Stimulated activated CD4-positive, alpha-beta T cell treated with anti-CD3 and anti-CD28 coated beads, Interleukin-4, amount 100 ng/mL, for 1 hour (primary cell): ENCODE data around the gene UNC50.

Experiments
- DNase-seq: peaks from one replicate; pipeline ENCODE4 v3.0.0-alpha.2; 2020

UNC50 gene, protein sequence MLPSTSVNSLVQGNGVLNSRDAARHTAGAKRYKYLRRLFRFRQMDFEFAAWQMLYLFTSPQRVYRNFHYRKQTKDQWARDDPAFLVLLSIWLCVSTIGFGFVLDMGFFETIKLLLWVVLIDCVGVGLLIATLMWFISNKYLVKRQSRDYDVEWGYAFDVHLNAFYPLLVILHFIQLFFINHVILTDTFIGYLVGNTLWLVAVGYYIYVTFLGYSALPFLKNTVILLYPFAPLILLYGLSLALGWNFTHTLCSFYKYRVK

DNA sequence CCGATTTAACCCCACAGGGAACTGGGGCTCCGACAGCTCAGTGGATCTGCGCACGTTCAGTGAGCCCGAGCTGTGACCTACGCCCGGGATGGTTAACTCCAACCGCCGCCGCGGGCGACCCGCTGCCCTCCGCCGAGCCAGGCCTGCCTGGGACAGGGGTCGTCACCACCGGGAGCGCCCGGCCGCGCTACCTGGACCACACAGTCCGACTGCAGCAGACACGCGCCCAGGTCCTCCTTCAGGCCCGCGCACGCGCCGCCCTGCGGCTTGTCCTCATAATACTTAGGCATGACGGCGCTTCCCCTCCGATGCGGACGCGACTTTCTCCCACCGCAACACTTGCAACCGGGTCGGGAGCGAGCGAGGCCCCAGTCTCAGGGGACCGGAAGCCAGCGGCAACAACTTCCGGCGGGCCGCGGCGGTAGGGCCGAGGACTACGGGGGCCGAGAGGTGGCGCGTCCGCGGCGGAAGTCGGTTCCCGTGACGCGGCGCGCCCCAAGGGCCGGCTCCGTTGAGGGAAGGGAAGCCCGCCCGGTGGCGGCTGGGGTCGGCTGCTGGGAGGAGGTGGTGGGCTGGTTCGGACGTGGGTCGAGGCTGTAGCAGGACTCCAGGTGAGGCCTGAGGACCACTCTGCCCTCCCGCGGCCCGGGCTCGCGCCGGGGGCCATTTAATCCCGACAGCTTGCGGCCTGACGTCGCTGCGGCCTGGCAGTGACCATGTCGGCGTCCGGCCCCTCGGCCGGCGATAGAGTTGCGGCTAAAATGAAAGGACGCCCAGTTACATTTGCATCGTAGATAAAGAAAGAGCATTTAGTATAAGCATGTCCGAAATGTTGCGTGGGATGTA is at the start of gene UNC50, which contains the start of gene COA5:
TSS of gene UNC50 (plus strand) at position 474 of the 846 bp plus-strand sequence. CDS start 1,171 bp downstream, outside the sequence.
TSS of gene COA5 (minus strand) at position 397 of the 846 bp plus-strand sequence. CDS start at position 290, 107 bp downstream.
- peak; percentile 92 for DNase-seq

DNA sequence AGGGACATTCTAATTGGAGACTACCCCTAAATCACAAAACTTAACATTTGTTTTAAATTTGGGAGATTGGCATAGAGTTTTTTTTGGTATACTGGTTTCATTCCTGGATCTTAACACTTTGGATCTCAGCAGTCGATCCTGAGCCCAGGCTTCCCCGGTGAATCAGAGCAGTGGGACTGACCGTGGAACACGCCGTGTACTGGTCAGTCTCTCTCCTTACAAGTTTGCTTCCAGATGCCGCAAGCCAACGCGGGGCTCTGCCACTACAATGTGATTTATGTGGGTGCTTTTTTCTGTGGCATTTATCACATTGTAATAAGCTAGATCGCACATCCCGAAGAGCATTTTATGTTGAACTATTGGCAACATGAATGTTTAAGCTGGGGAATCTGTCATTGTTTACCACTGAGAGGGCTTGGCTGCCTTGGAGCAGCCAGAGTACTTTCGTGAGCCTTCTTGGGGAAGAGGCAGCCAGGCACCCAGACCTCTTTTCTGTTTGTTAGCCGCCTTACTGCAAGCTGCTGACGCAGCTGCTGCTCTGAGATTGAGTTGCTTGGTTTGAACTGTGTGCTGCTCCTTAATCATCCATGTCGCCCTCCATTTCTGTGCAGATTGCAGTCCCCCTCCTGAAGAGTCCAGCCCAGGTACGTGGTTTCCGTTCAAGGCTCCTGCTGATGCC is 49.4 kb upstream of the UNC50 start:
- no peak for DNase-seq

DNA sequence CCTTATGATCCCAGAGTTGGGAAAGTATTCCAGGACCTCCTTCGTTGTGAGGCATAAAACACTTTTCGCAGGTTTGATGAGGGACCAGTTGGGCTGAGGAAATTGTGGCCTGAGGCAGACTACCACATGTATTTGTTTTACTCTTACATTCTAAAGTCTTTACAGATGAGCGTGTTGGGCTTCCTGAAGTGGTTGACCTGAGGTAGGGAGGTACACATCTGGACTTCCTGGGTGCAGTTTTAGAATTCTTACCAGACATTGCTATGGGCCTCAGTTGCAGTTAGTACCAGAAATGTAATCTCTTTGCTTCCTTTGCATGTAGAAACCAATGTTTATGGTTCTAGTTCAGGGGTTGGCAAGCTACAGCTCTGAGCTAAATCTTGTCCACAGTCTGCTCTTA is 48.8 kb upstream of the UNC50 start:
- DNase-seq: no peak

DNA sequence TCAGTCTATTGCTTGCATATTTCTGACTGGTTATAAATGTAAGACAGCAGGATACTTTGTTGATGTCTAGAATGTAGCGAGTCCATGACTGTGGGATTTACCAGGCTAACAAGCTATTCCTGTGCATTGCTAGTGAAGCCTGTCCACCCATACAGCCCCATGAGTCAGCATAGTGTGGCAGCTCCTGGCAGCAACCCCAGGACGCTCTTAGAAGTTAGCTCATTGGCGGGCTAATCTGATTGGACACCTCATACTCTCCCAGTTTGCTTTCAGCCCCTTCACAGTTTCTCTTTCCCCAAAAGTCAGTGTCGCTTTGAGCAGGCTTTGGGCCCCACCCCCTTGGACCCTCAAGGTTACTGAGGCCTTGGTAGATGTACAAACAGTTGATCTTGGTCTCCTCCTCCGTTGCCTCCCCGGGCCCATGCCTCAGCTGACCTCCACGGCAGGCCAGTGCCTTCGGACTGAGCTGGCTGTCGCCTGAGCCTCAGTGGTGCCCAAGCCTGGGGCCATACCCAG is 48.1 kb upstream of the UNC50 start:
- DNase-seq: no peak

DNA sequence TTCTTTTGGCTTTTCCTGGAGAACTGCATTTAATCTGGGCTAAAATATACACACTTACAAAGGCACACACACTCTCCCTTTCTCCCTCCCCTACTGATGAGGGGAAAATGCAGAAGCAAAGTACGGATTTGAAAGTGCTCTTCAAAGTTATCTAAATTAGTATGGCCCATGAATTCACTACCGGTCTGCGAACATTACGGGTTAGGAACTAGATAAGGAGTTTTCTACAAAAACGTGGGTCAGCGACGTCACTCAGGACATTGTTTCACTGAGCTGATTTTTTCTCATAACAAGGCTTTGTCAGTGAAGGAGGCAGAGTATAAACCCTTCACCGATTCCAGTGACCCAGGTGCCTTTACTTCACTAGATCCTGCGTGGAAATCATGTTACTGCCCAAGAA is 47.4 kb upstream of the UNC50 start:
- no peak for DNase-seq

DNA sequence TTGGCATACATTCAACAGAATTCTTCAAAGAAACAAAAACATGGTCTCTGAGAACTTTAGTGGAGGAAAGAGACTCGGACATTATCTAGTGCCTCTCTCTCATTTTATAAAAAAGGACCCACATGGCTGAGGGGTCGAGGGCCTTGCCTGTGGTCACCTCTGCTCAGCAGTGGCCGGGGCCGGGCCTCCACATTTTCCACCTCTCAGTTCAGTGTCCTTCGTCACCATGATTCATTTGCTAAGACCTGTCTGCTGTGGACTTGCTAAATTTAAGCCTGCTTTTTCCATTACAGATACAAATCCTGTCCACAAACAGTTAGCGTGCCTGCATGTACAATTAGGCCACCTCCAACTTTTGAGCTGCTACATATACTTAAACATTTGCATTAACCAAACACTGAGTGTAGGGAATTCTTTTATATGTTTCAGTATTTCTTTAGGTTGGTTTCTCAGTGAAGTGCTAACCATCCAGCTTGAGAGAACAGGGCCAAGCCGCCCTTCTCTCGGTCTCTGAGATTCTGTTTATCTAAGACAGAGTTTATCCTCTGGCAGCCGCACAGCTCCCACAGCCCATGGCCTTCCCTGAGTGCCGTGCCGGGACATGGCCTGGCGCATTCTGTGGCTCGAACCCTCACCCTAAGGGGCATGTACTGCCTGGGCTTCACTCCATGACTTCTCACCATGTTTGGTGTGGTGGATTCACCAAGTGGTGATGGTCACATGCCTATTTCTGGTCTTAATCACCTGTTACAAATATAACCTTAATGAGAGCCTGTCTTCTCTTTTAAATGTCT is 46.3 kb upstream of the UNC50 start:
- DNase-seq: no peak

DNA sequence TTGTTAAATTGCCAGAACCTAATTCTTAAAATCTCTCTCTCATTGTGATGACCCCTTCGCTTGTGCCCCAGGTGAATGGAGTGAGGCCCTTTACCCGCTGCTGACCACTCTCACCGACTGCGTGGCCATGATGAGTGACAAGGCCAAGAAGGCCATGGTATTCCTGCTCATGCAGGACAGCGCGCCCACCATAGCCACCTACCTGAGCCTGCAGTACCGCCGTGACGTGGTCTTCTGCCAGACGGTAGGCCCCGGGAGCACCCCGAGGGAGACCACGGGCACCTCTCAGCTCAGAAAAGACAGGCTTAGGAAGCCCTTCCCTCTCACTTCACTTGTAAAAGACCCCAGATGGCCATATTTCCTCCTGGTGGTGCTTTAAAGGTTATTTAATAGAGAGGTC is 45.0 kb upstream of the UNC50 start:
- no peak for DNase-seq

DNA sequence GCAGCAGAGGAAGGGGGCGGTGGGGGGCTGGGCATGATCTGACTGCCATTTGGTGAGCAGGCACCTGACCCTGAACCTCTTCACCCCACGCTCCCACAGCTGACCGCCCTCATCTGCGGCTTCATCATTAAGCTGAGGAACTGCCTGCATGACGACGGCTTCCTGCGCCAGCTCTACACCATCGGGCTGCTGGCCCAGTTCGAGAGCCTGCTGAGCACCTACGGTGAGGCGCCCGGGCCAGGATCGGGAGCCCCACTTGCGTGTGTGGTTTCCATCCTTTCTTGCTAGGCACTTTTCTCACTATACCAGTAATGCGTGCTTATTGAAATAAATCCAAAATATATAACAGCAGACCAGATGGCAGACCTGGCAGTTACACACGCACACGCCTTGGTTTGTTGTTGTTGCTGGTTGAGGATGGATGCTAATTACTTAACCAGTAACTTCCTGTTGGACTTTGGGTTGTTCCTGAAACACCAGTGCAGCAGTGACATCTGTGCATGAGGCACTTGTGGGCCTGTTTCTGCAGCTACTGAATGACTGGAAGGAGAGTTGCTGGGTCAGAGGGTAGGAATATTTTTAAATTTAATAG is 43.8 kb upstream of the UNC50 start:
- DNase-seq: no peak

DNA sequence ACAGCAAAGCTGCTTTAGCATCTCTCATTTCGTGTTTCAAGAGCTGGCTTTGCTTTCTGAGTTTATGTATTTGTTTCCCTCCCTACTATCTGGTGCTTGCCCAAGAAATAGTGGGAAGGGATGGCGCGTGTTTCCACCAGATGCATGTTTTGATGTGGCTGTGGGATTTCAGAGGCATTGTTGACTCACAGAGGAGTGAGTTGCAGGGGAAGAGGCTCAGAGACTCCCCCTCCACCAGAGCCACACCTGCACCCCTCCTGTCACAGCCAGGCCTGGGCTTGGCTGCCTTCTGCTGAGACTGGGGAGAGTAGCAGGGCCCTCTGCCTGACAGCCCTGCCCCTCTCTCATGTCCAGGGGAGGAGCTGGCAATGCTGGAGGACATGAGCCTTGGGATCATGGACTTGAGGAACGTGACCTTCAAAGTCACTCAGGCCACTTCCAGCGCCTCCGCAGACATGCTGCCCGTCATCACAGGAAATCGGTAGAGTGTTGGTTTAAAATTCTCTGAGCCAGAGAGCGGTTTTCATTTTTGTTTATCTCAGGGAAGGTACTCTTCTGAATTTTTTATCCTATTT is 43.0 kb upstream of the UNC50 start:
- DNase-seq: no peak

DNA sequence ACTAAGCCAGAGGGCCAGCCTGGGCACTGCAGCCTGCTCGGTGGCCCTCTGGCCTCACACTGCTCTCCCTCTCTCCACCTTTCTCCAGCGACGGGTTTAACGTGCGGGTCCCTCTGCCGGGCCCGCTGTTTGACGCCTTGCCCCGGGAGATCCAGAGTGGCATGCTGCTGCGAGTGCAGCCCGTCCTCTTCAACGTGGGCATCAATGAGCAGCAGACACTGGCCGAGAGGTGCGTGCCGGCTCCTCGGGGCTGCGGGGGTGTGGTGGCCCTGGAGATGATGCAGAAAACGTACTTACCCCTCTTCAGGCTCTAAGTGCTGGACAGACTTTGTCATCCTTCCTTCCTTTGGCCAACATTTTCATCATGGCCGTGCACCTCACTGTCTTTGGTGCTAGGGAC is 42.4 kb upstream of the UNC50 start:
- no peak for DNase-seq

DNA sequence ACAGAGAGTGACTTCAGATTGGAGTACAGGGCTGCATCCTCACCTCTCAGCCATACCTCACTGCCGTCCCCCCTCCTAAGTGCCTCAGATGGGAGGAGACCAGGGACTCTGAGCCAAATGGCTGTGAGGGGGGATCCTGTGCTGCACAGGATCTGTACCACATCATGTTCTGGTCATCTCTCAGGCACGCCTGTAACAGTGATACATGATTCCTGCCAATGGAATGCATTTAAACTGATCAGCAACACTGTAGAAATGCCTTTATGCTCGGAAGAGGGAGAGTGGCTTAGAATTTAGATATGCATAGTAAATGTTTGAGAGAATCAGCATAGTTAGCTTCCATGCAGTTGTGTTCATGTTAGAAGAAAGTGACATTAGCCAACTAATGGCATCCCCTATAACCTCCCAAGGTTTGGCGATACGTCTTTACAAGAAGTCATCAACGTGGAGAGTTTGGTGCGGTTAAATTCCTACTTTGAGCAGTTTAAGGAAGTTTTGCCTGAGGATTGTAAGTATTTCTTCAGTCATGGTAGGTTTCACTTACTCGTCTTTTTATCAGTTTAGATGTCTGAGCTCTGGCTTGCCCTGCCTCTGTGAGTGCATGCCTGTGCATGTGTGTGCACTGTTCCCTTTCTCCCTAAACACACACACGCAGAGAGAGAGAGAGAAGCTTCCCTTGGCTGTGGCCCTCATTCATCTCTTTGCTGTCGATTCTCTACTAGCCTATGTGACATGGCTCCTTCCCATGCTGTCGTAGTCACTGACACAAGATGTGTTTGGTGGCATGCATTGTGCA is 40.0 kb upstream of the UNC50 start:
- DNase-seq: no peak

DNA sequence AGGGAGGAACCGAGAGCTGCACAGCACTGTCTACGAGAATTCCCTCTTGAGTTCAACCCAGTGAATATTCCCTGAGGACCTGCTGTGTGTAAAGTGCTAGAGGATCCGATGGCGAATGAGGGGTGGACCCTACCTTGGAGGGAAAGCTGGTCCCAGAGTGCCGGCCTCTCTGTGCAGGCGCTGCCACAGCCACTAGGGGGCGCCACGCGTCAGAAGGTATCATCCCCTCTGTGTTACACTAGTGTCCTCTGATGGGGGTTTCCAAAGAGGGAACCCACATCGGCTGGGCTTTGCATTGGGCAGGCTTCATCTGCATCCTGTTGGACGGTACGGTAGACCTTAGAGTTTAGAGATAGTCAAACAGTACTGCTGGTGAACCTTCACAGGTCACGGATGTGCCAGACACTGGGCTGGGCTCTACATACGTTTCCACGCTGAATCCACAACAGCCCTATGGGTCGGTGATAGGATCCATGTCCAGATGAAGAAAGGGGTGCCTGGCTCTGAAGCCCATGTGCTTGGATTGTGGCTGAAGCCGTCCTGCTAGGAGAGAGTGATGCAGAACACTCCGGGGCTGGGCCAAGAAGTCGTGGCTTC is 39.1 kb upstream of the UNC50 start:
- DNase-seq: peak; percentile 76

DNA sequence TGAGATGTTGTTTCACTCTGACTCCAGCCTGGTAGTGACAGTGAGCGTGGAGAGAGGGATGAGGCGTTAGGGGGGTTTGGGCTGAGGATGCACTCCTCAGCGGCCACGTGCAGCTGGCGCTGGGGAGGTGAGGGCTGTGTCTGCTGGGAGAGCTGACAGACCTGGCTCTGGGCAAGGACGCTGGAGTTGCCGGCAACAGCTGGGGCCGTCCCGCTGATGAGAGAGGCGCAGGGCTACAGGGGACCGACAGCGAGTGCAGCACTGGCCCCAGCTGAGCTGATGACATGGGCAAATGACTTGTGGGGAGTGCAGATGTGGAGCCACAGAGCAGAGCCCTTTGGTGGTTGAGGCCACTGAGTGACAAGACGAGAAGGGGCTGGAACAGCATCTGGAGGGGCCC is 38.5 kb upstream of the UNC50 start:
- no peak for DNase-seq

DNA sequence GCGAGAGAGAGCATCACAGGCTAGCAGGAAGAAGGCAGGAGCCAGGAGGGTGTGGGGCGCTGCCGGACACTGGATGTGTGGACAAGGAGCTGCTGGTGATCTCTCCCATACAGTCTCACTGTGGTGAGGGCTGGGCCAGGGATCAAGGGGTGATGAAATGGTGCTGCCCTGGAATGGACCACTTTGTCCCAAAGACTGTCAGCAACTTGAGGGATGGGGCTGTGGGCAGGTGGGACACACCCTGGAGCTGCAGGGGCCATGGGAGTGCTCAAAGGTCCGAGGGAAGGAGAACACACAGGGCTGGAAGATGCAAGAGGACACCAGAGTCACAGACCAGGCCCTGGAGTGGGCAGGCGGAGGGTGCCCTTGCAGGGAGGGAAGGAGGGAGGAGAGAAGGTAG is 38.0 kb upstream of the UNC50 start:
- no peak for DNase-seq

DNA sequence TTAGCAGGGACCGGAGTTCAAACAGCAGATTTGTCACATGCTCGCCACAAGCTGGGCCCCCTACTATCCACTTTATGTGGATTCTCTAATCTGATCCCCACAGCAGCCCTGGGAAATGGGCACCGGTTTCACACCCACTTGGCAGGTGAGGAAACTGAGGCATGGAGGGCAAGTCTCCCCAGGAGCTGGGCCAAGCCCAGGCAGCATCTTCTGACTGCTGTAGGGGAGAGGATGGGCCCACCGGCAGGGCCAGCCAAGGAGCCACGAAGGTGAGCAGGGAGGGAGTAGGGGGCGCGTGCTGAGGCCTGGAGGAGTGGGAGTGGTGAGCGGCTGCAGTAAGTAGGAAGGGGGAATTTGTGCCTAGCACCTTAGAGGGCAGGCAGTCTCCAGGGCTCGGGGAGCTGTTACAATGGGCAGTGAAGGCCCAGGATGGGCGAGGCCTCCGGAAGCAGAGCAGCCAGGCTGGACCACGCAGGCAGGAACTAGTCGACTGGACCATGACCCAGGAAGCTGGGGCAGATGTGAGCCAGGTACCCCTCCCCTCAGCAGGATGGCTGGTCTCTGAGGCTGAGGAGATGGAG is 37.2 kb upstream of the UNC50 start:
- no peak for DNase-seq

DNA sequence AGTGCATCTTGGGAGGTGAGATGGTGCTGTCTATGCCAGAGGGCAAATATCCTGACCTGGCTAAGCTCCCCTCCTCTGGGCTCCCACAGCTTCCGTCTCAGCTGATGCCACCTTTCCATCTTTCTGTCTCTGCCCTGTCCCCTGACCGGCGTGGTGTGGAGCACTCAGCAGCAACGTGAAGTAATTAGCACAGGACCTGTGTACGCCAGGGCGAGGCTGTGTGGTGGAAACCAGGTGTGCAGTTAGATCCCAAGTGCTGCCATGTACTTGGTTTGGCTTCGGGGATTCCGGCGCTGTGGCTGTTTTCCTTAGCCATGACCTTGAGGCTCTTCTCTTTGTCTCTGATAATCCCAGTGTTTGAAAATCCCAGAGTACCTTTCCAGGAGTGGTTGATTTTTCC is 36.6 kb upstream of the UNC50 start:
- no peak for DNase-seq

DNA sequence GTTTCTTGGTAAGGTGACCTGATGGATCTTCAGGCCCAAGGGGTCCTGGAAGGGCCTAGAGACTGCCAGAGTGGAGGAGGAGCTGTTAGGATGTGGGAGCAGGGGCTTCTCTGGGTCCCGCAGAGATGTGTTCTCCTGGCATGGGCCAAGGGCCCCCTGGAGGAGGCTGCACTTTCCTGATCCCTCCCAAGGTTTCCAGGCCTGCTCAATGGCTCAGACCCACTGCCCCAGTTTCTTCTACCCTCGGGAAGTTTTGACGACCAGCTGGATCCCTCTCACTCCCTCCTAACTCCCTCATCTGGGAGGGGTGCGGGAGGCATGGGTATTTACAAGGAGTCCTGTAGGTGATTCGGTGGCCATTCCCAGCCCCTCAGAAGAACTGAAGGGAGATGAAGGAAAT is 36.2 kb upstream of the UNC50 start:
- DNase-seq: no peak

DNA sequence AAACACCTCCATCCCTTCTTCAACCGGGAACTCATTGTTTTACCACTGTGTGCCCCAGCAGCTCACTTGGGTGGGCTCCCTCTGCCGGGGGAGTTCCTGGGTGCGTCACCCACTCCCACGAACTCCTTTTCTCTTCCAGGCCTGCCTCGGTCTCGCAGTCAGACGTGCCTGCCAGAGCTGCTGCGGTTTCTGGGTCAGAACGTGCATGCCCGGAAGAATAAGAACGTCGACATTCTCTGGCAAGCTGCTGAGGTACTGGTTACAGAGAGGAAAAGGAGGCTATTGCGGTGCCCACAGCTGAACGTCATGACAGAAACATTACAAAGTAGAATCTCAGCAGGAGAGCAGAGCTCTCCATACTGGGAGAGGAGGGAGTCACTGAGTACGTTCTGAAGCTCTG is 35.7 kb upstream of the UNC50 start:
- no peak for DNase-seq

DNA sequence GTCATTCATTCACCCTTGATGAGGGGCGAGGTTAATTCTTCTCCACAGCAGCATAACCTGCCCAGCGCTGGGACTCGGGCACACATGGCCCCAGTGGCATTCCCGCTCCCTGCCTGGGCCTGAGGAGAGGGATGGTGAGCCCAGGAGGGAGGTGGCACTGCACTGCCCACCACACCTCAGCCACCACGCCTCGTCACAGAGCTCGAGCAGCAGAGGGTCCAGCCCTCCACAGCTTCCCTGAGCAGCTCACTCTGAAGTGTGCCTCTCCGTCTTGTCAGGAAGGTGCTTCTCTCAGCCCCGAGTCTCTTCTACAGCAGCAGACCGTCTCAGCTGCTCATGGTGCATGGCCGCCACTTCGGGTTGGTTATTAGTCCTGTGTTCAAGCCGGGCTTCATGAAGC is 35.0 kb upstream of the UNC50 start:
- DNase-seq: no peak

DNA sequence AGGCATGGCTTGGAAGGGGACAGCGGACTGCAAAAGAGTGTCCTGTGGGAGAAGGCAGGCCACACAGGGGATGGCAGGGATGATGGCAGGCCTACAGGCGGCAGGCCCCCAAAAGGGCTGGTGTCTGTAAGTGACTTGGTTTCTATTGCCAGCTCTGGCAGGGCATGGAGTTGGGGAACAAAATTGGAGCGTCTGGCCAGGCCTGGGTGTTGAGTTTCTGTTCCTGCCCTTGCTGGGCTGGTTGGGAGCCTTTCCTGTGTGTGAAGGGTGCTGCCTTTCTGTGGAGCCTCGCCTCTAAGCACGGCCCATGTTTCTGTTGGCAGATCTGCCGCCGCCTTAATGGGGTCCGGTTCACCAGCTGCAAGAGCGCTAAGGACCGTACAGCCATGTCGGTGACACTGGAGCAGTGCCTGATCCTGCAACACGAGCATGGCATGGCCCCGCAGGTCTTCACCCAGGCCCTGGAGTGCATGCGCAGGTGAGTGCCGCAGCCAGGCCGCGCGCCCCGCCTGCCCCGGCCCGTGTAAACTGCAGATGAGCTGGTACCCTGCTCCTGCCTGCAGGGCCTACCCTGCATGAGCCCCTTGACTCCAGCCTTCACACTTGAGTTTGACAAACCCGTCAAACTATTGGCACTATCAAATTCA is 31.6 kb upstream of the UNC50 start:
- no peak for DNase-seq
